Spleen (tissue), 7 donors: ENCODE measurements around the gene GPR135.

Source experiments
- POLR2A ChIP-seq, 3 donors: fragments of 450-650 bp; IDR thresholded peaks; one replicate each; pipeline ENCODE4 v1.5.1; 2017; ENCODE audit warnings: antibody characterized with exemption in 3 of 3, mild to moderate bottlenecking in 1 of 3
- POLR2AphosphoS5 ChIP-seq, 3 donors: sonication (generic); formaldehyde crosslinking; IDR thresholded peaks; one replicate each; pipeline ENCODE4 v1.5.1; 2017; ENCODE audit warnings: antibody characterized with exemption in 3 of 3
- TF ChIP-seq, protein P1 (sequence below), 11 experiments: fragments of 200-600 bp in 7 of 11; fragments of 450-650 bp in 4 of 11; sonication (generic) in 4 of 11; IDR thresholded peaks in 8 of 11; conservative IDR thresholded peaks in 3 of 11; 1 replicate in 7 of 11; 2 replicates in 4 of 11; pipeline versions ENCODE4 v1.4.0 to v1.8.0; 2016 to 2021; ENCODE audit warnings: antibody characterized with exemption in 11 of 11, inconsistent platforms in 4 of 11, mild to moderate bottlenecking in 1 of 11
- donor health status: DM: no; HTN: no; CAD: no; lungs with moderate emphysema.
- donor health status: DM: no; HTN: no; CAD: no.
- donor health status: DM: no; HTN: no; CAD: no.

DNA sequence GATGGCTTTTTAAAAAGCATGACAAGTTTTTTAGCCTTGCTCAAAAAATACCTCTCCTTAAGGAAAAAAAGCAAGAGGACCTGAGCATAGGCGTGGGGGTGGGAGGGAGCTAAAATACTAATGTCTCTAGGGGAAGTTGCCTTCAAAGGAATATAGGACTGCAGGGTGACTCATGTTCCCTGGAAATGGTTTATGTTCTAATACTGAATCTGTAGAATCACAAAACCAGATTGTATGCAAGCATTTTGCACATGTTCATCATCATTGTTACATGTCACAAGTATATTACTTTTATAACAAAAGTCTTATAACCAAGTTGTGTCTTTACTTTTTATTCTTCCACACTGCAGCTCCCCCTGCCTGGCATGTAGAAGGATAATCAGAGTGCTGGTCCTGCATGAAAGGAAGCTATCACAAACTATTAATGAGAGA is 36.6 kb downstream of the GPR135 start:
- TF ChIP-seq, protein P1, sequence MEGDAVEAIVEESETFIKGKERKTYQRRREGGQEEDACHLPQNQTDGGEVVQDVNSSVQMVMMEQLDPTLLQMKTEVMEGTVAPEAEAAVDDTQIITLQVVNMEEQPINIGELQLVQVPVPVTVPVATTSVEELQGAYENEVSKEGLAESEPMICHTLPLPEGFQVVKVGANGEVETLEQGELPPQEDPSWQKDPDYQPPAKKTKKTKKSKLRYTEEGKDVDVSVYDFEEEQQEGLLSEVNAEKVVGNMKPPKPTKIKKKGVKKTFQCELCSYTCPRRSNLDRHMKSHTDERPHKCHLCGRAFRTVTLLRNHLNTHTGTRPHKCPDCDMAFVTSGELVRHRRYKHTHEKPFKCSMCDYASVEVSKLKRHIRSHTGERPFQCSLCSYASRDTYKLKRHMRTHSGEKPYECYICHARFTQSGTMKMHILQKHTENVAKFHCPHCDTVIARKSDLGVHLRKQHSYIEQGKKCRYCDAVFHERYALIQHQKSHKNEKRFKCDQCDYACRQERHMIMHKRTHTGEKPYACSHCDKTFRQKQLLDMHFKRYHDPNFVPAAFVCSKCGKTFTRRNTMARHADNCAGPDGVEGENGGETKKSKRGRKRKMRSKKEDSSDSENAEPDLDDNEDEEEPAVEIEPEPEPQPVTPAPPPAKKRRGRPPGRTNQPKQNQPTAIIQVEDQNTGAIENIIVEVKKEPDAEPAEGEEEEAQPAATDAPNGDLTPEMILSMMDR (IDR thresholded peaks at IDR 0.05 in 8 of 11, conservative IDR thresholded peaks at IDR 0.05 in 3 of 11): peak in 4 of 11 experiments; percentile 10 to 35 (median 24)
- TF ChIP-seq POLR2A (IDR thresholded peaks at IDR 0.05) (no peak), POLR2AphosphoS5 (IDR thresholded peaks at IDR 0.05) (no peak)
